ENCODE results near the gene IFITM10. TPM values are rescaled to one million over a fixed set of nuclear protein-coding genes. Genes with fewer than 3 reads are reported as not detected.

The IFITM10 gene
- total and polyA plus RNA-seq, 10 of the 15 experiments (the other 5 are each of a cell fraction or from before 2014, with no cell fraction given) = 0.04 to 0.27 TPM; not detected in 8

DNA sequence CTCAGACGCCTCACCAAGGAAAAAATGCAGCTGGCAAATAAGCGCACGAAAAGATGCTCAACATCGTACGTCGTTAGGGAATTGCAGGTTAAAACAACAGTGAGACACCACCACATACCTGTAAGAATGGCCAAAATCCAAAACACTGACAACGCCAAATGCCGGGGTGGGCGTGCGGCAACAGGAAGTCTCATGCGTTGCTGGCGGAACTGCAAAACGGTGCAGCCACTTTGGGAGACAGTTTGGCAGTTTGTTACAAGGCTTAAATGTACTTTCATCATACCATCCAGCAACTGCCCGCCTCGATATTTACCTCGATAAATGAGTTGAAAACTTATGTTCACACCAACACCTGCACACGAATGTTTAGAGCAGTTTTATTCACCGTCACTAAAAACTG is 20.9 kb upstream of the IFITM10 start:
- Histone ChIP-seq H3K4me1 (ENCODE audit: control insufficient read depth, insufficient read depth, low read length) (peaks cover 9% of the 10 kb centered on the region), H3K79me2 (ENCODE audit: control insufficient read depth, insufficient read depth, low read length) (no peaks in the 10 kb centered on the region), H3K9me3 (replicated peaks; ENCODE audit: control insufficient read depth, insufficient read depth, low read length) (no peaks in the 10 kb centered on the region), H3K9ac (ENCODE audit: control insufficient read depth, insufficient read depth, low read length) (no peak overlapping the region), H2AFZ (ENCODE audit: control insufficient read depth, low read depth, low read length) (no peak overlapping the region), H3K4me3 (no peak overlapping the region), H3K36me3 (ENCODE audit: control insufficient read depth in 2 of 2, insufficient read depth in 2 of 2, low read length in 1 of 2) (no peaks in the 10 kb centered on the region), H3K4me2 (ENCODE audit: control insufficient read depth, insufficient read depth) (no peak overlapping the region), H3K27ac (ENCODE audit: control insufficient read depth, insufficient read depth) (no peak overlapping the region), H3K27me3 (replicated peaks in 1 of 2; ENCODE audit: control insufficient read depth in 2 of 2, insufficient read depth in 2 of 2, low read length in 1 of 2) (no peaks in the 10 kb centered on the region), H4K20me1 (ENCODE audit: control insufficient read depth, insufficient read depth) (no peaks in the 10 kb centered on the region)
- WGBS (ENCODE audit: insufficient coverage, insufficient replicate concordance, low lambda C conversion rate, missing lambda C conversion rate) = 71% methylated on average over 18 of the region's 18 CpGs
- CTCF ChIA-PET = interaction anchor here (1.1 kb wide), 1 partner anchor 77 kb away, joined by 3 read pairs; no protein-coding TSS in a partner anchor
- no peak for ATAC-seq
- no TSS peak for BruUV-seq (replicated peaks)
- POLR2A ChIA-PET = no interaction called here
- intact Hi-C loops (cut with micrococcal nuclease; ENCODE audit: unreplicated experiment) = no loop called here
- no peak for FAIRE-seq
- in situ Hi-C loops (cut with MboI) = no loop called here
- TF ChIP-seq SUPT20H (IDR thresholded peaks at IDR 0.05; ENCODE audit: borderline replicate concordance, control insufficient read depth, low read depth, low read length) = no peak
- TF ChIP-seq CHD2 (IDR thresholded peaks at IDR 0.05; ENCODE audit: borderline replicate concordance, low read depth, low read length) = no peak
- TF ChIP-seq PAX5 (IDR thresholded peaks at IDR 0.05; ENCODE audit: borderline replicate concordance, low read depth, low read length) = no peak
- SMC1A ChIA-PET (ENCODE audit: uncharacterized antibody, unreplicated experiment) = no interaction called here
- DNase-seq (ENCODE audit: low read depth, low spot score) = no peak
- RAD21 ChIA-PET (ENCODE audit: unreplicated experiment) = no interaction called here

DNA sequence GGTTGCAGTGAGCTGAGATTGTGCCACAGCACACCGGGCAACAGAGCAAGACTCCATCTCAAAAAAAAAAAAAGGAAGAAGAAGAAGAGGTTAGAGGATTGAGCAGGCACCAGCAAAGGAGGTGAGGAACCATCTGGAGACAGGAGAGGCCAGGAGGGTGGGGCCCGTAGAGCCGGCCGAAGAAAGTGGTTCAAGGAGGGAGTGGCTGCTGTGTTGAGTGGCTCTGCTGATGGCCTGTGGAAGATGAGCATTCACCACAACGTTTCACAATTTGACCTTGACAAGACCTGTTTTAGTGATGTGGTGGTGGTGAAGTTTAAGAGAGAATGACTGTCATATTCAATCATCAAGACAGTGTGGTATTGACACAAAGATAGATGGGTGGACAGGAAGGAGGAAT is 20.1 kb upstream of the IFITM10 start:
- 77% methylated on average over 5 of the region's 5 CpGs for WGBS (ENCODE audit: insufficient coverage, insufficient replicate concordance, low lambda C conversion rate, missing lambda C conversion rate)
- Histone ChIP-seq H4K20me1 (ENCODE audit: control insufficient read depth, insufficient read depth) (no peaks in the 10 kb centered on the region), H3K9ac (ENCODE audit: control insufficient read depth, insufficient read depth, low read length) (no peak overlapping the region), H2AFZ (ENCODE audit: control insufficient read depth, low read depth, low read length) (no peak overlapping the region), H3K9me3 (replicated peaks; ENCODE audit: control insufficient read depth, insufficient read depth, low read length) (no peaks in the 10 kb centered on the region), H3K27me3 (replicated peaks in 1 of 2; ENCODE audit: control insufficient read depth in 2 of 2, insufficient read depth in 2 of 2, low read length in 1 of 2) (no peaks in the 10 kb centered on the region), H3K27ac (ENCODE audit: control insufficient read depth, insufficient read depth) (no peak overlapping the region), H3K79me2 (ENCODE audit: control insufficient read depth, insufficient read depth, low read length) (no peaks in the 10 kb centered on the region), H3K4me1 (ENCODE audit: control insufficient read depth, insufficient read depth, low read length) (peaks cover 9% of the 10 kb centered on the region), H3K4me3 (no peak overlapping the region), H3K4me2 (ENCODE audit: control insufficient read depth, insufficient read depth) (no peak overlapping the region), H3K36me3 (ENCODE audit: control insufficient read depth in 2 of 2, insufficient read depth in 2 of 2, low read length in 1 of 2) (no peaks in the 10 kb centered on the region)
- DNase-seq (ENCODE audit: low read depth, low spot score) = no peak
- POLR2A ChIA-PET = no interaction called here
- CTCF ChIA-PET = interaction anchor here (1.1 kb wide), 1 partner anchor 76 kb away, joined by 3 read pairs; no protein-coding TSS in a partner anchor
- intact Hi-C loops (cut with micrococcal nuclease; ENCODE audit: unreplicated experiment) (no loop called here), in situ Hi-C loops (cut with MboI) (no loop called here)
- SMC1A ChIA-PET (ENCODE audit: uncharacterized antibody, unreplicated experiment) = no interaction called here
- no TSS peak for BruUV-seq (replicated peaks)
- TF ChIP-seq STAT3 (IDR thresholded peaks at IDR 0.05; ENCODE audit: low read depth, low read length) (no peak), HDAC2 (IDR thresholded peaks at IDR 0.05) (no peak), RFX5 (IDR thresholded peaks at IDR 0.05; ENCODE audit: low read depth, low read length) (no peak), MEF2B (IDR thresholded peaks at IDR 0.05; ENCODE audit: partially characterized antibody, poor library complexity, severe bottlenecking) (no peak), TCF3 (IDR thresholded peaks at IDR 0.05; ENCODE audit: borderline replicate concordance, insufficient read depth, low read depth, low read length) (no peak), NFIC (IDR thresholded peaks at IDR 0.05; ENCODE audit: low read depth, low read length) (no peak), YBX1 (IDR thresholded peaks at IDR 0.05) (no peak), NBN (IDR thresholded peaks at IDR 0.05) (no peak), ZNF24 (IDR thresholded peaks at IDR 0.05) (no peak), SIX5 (IDR thresholded peaks at IDR 0.05; ENCODE audit: low read depth, low read length, severe bottlenecking) (no peak), CREM (IDR thresholded peaks at IDR 0.05; ENCODE audit: low read depth) (no peak)
- TF ChIP-seq, protein P1, sequence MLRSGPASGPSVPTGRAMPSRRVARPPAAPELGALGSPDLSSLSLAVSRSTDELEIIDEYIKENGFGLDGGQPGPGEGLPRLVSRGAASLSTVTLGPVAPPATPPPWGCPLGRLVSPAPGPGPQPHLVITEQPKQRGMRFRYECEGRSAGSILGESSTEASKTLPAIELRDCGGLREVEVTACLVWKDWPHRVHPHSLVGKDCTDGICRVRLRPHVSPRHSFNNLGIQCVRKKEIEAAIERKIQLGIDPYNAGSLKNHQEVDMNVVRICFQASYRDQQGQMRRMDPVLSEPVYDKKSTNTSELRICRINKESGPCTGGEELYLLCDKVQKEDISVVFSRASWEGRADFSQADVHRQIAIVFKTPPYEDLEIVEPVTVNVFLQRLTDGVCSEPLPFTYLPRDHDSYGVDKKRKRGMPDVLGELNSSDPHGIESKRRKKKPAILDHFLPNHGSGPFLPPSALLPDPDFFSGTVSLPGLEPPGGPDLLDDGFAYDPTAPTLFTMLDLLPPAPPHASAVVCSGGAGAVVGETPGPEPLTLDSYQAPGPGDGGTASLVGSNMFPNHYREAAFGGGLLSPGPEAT (IDR thresholded peaks at IDR 0.05; ENCODE audit: low read depth) = no peak
- no peak for ATAC-seq
- RAD21 ChIA-PET (ENCODE audit: unreplicated experiment) = no interaction called here
- no peak for FAIRE-seq

All from GM12878 (cell line).